ENCODE measurements around the gene TMEM218.

TMEM218 gene

DNA sequence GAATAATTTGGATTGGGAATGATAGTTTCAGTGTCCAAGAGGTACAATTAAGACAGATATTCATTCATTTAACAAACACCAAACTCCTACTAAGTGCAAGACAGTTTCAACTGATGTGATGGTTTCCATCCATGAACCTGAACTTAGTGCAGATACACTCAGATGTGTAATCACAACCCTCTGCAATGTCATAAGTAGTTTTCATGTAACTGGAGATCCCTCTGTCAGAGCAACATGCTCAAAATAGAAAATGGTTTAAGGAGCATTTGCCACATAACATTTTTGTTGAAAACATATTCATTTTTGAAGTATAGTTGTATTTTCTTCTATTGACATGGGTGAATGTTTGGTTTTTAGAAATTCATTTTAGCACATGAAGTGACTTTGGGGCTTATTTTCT, 36.6 kb upstream of the TMEM218 start:
- no peaks in the 10 kb centered on the region for H3K79me2 ChIP-seq (ENCODE audit: insufficient read depth, low read length)
- DNase-seq: no peak
- no peaks in the 10 kb centered on the region for H3K4me1 ChIP-seq (ENCODE audit: insufficient read depth, low read length)
- H2AFZ ChIP-seq (ENCODE audit: low read depth, low read length): no peak overlapping the region
- H3K4me2 ChIP-seq (ENCODE audit: insufficient read depth, low read length): no peak overlapping the region
- H3K9me3 ChIP-seq (ENCODE audit: insufficient read depth, low read length, severe bottlenecking): no peaks in the 10 kb centered on the region
- H4K20me1 ChIP-seq (ENCODE audit: insufficient read depth, low read length): no peaks in the 10 kb centered on the region
- peaks cover 21% of the 10 kb centered on the region for H3K27me3 ChIP-seq (ENCODE audit: insufficient read depth, low read length, poor library complexity)
- H3K36me3 ChIP-seq (ENCODE audit: insufficient read depth, low read length): no peaks in the 10 kb centered on the region
- no peak overlapping the region for H3K27ac ChIP-seq (ENCODE audit: low read length)
- H3K4me3 ChIP-seq (ENCODE audit: low read depth in 1 of 2, low read length in 2 of 2): no peak overlapping the region
- TF ChIP-seq EZH2 (IDR thresholded peaks at IDR 0.05; ENCODE audit: borderline replicate concordance, low read depth, low read length, severe bottlenecking): no peak
- TF ChIP-seq, protein P1, sequence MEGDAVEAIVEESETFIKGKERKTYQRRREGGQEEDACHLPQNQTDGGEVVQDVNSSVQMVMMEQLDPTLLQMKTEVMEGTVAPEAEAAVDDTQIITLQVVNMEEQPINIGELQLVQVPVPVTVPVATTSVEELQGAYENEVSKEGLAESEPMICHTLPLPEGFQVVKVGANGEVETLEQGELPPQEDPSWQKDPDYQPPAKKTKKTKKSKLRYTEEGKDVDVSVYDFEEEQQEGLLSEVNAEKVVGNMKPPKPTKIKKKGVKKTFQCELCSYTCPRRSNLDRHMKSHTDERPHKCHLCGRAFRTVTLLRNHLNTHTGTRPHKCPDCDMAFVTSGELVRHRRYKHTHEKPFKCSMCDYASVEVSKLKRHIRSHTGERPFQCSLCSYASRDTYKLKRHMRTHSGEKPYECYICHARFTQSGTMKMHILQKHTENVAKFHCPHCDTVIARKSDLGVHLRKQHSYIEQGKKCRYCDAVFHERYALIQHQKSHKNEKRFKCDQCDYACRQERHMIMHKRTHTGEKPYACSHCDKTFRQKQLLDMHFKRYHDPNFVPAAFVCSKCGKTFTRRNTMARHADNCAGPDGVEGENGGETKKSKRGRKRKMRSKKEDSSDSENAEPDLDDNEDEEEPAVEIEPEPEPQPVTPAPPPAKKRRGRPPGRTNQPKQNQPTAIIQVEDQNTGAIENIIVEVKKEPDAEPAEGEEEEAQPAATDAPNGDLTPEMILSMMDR (IDR thresholded peaks at IDR 0.05; ENCODE audit: borderline replicate concordance, extremely low read depth, low read length, poor library complexity, severe bottlenecking): no peak
- no peak overlapping the region for H3K9ac ChIP-seq (ENCODE audit: low read depth, low read length)
- ATAC-seq (ENCODE audit: insufficient read depth, low read depth): no peak

DNA sequence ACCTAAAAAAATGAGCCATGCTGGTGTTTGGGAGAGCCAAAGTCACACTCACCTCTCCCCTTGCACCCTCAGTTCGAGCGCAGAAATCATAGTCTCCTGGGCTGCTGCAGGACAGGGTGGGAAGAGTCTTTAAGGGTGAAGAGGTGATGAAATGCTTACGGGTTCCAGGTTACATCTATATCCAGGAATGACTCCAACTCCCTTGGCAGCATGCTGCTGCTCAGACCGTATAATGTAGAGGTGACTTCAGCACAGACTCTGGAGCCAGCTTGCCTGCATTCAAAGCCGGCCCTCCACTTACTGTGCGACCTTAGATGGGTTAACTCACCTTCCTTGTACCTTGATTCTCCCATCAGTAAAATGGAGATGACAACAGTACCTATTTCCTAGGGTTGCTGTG, 35.9 kb upstream of the TMEM218 start:
- Histone ChIP-seq H2AFZ (ENCODE audit: low read depth, low read length) (no peak overlapping the region), H4K20me1 (ENCODE audit: insufficient read depth, low read length) (no peaks in the 10 kb centered on the region; the same call in 1 of the 2 replicates), H3K9ac (ENCODE audit: low read depth, low read length) (no peak overlapping the region), H3K9me3 (ENCODE audit: insufficient read depth, low read length, severe bottlenecking) (no peaks in the 10 kb centered on the region), H3K4me1 (ENCODE audit: insufficient read depth, low read length) (no peaks in the 10 kb centered on the region), H3K27ac (ENCODE audit: low read length) (no peak overlapping the region), H3K36me3 (ENCODE audit: insufficient read depth, low read length) (no peaks in the 10 kb centered on the region), H3K4me2 (ENCODE audit: insufficient read depth, low read length) (no peak overlapping the region), H3K79me2 (ENCODE audit: insufficient read depth, low read length) (no peaks in the 10 kb centered on the region), H3K4me3 (ENCODE audit: low read depth in 1 of 2, low read length in 2 of 2) (no peak overlapping the region), H3K27me3 (ENCODE audit: insufficient read depth, low read length, poor library complexity) (peaks cover 21% of the 10 kb centered on the region)
- DNase-seq (no peak), ATAC-seq (ENCODE audit: insufficient read depth, low read depth) (no peak)
- TF ChIP-seq, protein P1 (IDR thresholded peaks at IDR 0.05; ENCODE audit: borderline replicate concordance, extremely low read depth, low read length, poor library complexity, severe bottlenecking): no peak
- no peak for TF ChIP-seq EZH2 (IDR thresholded peaks at IDR 0.05; ENCODE audit: borderline replicate concordance, low read depth, low read length, severe bottlenecking)

DNA sequence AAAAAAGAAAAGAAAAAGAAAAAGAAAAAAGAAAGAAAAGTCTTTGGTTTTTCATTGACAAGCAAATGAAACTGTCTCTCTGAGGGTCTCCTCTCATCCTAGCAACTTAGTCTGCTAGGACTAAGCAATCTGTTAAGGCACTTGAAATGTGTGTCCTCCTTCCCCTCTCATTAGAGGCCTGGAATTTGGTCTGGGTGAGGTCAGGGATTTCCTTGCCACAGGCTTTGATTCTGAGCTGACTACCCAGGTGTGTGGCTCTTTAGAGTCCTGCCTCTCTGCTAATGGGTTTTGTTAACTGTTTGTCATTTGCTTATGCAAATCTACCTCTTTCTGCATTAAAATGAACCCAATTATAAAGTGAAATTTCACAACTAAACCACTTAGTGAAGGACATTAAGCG, 34.8 kb upstream of the TMEM218 start:
- Histone ChIP-seq H3K79me2 (ENCODE audit: insufficient read depth, low read length) (no peaks in the 10 kb centered on the region), H3K9ac (ENCODE audit: low read depth, low read length) (no peak overlapping the region), H3K36me3 (ENCODE audit: insufficient read depth, low read length) (no peaks in the 10 kb centered on the region), H2AFZ (ENCODE audit: low read depth, low read length) (no peak overlapping the region), H3K4me3 (ENCODE audit: low read depth in 1 of 2, low read length in 2 of 2) (no peak overlapping the region), H3K4me2 (ENCODE audit: insufficient read depth, low read length) (no peak overlapping the region), H3K4me1 (ENCODE audit: insufficient read depth, low read length) (0 out of 2 replicates have a peak, but pooled peaks cover 5% of the 10 kb centered on the region), H3K27me3 (ENCODE audit: insufficient read depth, low read length, poor library complexity) (peaks cover 22% of the 10 kb centered on the region), H3K27ac (ENCODE audit: low read length) (no peak overlapping the region), H3K9me3 (ENCODE audit: insufficient read depth, low read length, severe bottlenecking) (no peaks in the 10 kb centered on the region), H4K20me1 (ENCODE audit: insufficient read depth, low read length) (no peaks in the 10 kb centered on the region; the same call in none of the 2 replicates)
- ATAC-seq (ENCODE audit: insufficient read depth, low read depth) (no peak), DNase-seq (no peak)
- no peak for TF ChIP-seq EZH2 (IDR thresholded peaks at IDR 0.05; ENCODE audit: borderline replicate concordance, low read depth, low read length, severe bottlenecking)
- TF ChIP-seq, protein P1 (IDR thresholded peaks at IDR 0.05; ENCODE audit: borderline replicate concordance, extremely low read depth, low read length, poor library complexity, severe bottlenecking): no peak
